Neural cell (in vitro differentiated cells): Measurements from ENCODE around the gene KCNT1. TPM values are rescaled to one million over a fixed set of nuclear protein-coding genes. Genes with fewer than 3 reads are reported as not detected.

ENCODE experiments used
- H2AFZ ChIP-seq: fragments of 200-600, 300-800 bp; sonication (generic), shearing (Covaris generic); 2 replicates; pipeline ENCODE4 v1.6.0; 2014; ENCODE audit warnings: low read depth, mild to moderate bottlenecking, antibody characterized with exemption, low read length, moderate library complexity
- H3F3A ChIP-seq: fragments of 200-600 bp; shearing (Covaris generic); 2 replicates; pipeline ENCODE4 v1.6.1; 2016; ENCODE audit warnings: mild to moderate bottlenecking, moderate library complexity, mixed read lengths, antibody characterized with exemption, low read length; ENCODE audit not compliant: insufficient read depth, poor library complexity, severe bottlenecking
- H3K27ac ChIP-seq: fragments of 200-600, 300-800 bp; sonication (generic), shearing (Covaris generic); 2 replicates; pipeline ENCODE4 v1.5.1; 2014; ENCODE audit warnings: mild to moderate bottlenecking, low read length, moderate library complexity
- H3K27me3 ChIP-seq: fragments of 300-800, 200-600 bp; sonication (generic), shearing (Covaris generic); 2 replicates; pipeline ENCODE4 v1.6.0; 2014; ENCODE audit warnings: mild to moderate bottlenecking, low read depth, low read length, moderate library complexity; ENCODE audit not compliant: insufficient read depth
- H3K36me3 ChIP-seq: fragments of 300-800, 200-600 bp; sonication (generic), shearing (Covaris generic); 2 replicates; pipeline ENCODE4 v1.5.1; 2014; ENCODE audit warnings: mild to moderate bottlenecking, antibody characterized with exemption, low read length, moderate library complexity; ENCODE audit not compliant: insufficient read depth
- H3K4me2 ChIP-seq: fragments of 300-800, 200-600 bp; sonication (generic), shearing (Covaris generic); 2 replicates; pipeline ENCODE4 v1.6.0; 2014; ENCODE audit warnings: mild to moderate bottlenecking, low read length
- H3K4me3 ChIP-seq: fragments of 300-800, 200-600 bp; sonication (generic), shearing (Covaris generic); 2 replicates; pipeline ENCODE4 v1.5.1; 2014; ENCODE audit warnings: mild to moderate bottlenecking, low read length, moderate library complexity
- H3K79me2 ChIP-seq: fragments of 200-600 bp; shearing (Covaris generic); replicated peaks from 2 replicates; pipeline ENCODE4 v1.6.0; 2014; ENCODE audit warnings: mild to moderate bottlenecking, low read length, moderate library complexity; ENCODE audit not compliant: insufficient read depth
- H3K9ac ChIP-seq: fragments of 300-800, 200-600 bp; sonication (generic), shearing (Covaris generic); 2 replicates; pipeline ENCODE4 v1.6.1; 2016; ENCODE audit warnings: mild to moderate bottlenecking, low read length, mixed read lengths
- H3K9me2 ChIP-seq: fragments of 200-600 bp; shearing (Covaris generic); 2 replicates; pipeline ENCODE4 v1.6.1; 2016; ENCODE audit warnings: mild to moderate bottlenecking, low read length, mixed read lengths; ENCODE audit not compliant: insufficient read depth
- H3K9me3 ChIP-seq: fragments of 200-600, 300-800 bp; sonication (generic), shearing (Covaris generic); 2 replicates; pipeline ENCODE4 v1.6.1; 2016; ENCODE audit warnings: mild to moderate bottlenecking, mixed run types, low read length, moderate library complexity, mixed read lengths
- H4K20me1 ChIP-seq: fragments of 200-600 bp; shearing (Covaris generic); 2 replicates; pipeline ENCODE4 v1.6.1; 2016; ENCODE audit warnings: mild to moderate bottlenecking, mixed run types; ENCODE audit not compliant: insufficient read depth
- CTCF ChIP-seq: fragments of 450-650 bp; IDR thresholded peaks from 2 replicates; pipeline ENCODE4 v1.5.1; 2014; ENCODE audit warnings: antibody characterized with exemption, mild to moderate bottlenecking, moderate library complexity; ENCODE audit not compliant: poor library complexity, severe bottlenecking
- EP300 ChIP-seq: fragments of 450-650 bp; conservative IDR thresholded peaks from 2 replicates; pipeline ENCODE4 v1.6.1; 2014; ENCODE audit warnings: antibody characterized with exemption, mild to moderate bottlenecking, moderate library complexity; ENCODE audit not compliant: poor library complexity, severe bottlenecking
- EZH2 ChIP-seq: fragments of 200-600, 300-800 bp; shearing (Covaris generic), sonication (generic); IDR thresholded peaks from 2 replicates; pipeline ENCODE4 v1.6.1; 2014; ENCODE audit warnings: antibody characterized with exemption, low read length, borderline replicate concordance, mild to moderate bottlenecking; ENCODE audit not compliant: insufficient read depth, poor library complexity, severe bottlenecking
- MXI1 ChIP-seq: fragments of 450-650 bp; conservative IDR thresholded peaks from 2 replicates; pipeline ENCODE4 v1.6.1; 2014; ENCODE audit warnings: antibody characterized with exemption, mild to moderate bottlenecking; ENCODE audit not compliant: poor library complexity, severe bottlenecking
- POLR2AphosphoS5 ChIP-seq: IDR thresholded peaks from 2 replicates; pipeline ENCODE4 v1.6.1; 2012
- RAD21 ChIP-seq: fragments of 450-650 bp; conservative IDR thresholded peaks from 2 replicates; pipeline ENCODE4 v1.6.1; 2014; ENCODE audit warnings: antibody characterized with exemption, mild to moderate bottlenecking, moderate library complexity
- REST ChIP-seq: IDR thresholded peaks from 2 replicates; pipeline ENCODE4 v1.6.1; 2012; ENCODE audit warnings: borderline replicate concordance
- SMC3 ChIP-seq: fragments of 450-650 bp; conservative IDR thresholded peaks from 2 replicates; pipeline ENCODE4 v1.6.1; 2014; ENCODE audit warnings: antibody characterized with exemption, mild to moderate bottlenecking, moderate library complexity; ENCODE audit not compliant: poor library complexity
- TAF1 ChIP-seq: IDR thresholded peaks from 2 replicates; pipeline ENCODE4 v1.6.1; 2012; ENCODE audit warnings: low read depth
- polyA plus RNA-seq: library from polyadenylated mRNA; depleted of rRNA; stranded (reverse); fragments of >200 nt; gene quantifications from 2 replicates; pipeline ENCODE4 v1.2.3, GENCODE V29; 2014

The KCNT1 gene
- polyA plus RNA-seq, 1 donor from 2014 or later, result 0.67 TPM

- Histone ChIP-seq H3K9ac (no peak overlapping the region), H3K79me2 (no peaks in the 10 kb centered on the region), H3K36me3 (no peaks in the 10 kb centered on the region), H4K20me1 (no peaks in the 10 kb centered on the region), H3K4me3 (no peak overlapping the region), H3F3A (no peaks in the 10 kb centered on the region), H3K9me3 (no peaks in the 10 kb centered on the region), H2AFZ (no peak overlapping the region), H3K27ac (no peak overlapping the region), H3K4me2 (no peak overlapping the region), H3K9me2 (no peaks in the 10 kb centered on the region), H3K27me3 (no peaks in the 10 kb centered on the region)
- TF ChIP-seq MXI1 (no peak), TAF1 (no peak), EP300 (no peak), RAD21 (no peak), POLR2AphosphoS5 (no peak), CTCF (no peak), REST (no peak), EZH2 (no peak), SMC3 (no peak)
These were observed 42.5 kb downstream of the KCNT1 start for GRCh38 chr9:135744333-135745070.

DNA sequence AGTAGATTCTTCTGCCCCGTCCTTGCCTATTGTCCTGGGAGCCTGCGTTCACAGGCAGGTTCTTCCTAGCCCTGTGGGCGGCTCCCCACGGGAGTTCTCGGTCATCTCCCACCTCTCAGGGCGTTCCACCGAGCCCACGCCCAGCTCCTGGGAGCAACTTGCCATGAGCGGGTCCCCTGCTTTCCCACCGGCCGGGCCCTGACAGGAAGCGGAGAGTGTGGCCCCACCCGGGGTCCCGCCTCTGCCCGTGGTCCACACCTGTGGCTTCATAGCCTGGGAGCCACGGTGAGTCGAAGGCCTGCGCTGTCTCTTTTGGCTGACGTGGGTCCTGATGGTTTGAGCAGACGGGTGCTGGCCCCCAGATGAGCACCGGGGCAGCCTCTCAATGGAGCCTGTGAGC lies 43.2 kb downstream of the KCNT1 start:
- TF ChIP-seq POLR2AphosphoS5, result no peak
- TF ChIP-seq MXI1, result no peak
- no peak for TF ChIP-seq REST
- no peak for TF ChIP-seq TAF1
- no peak for TF ChIP-seq SMC3
- Histone ChIP-seq H3K36me3 (no peaks in the 10 kb centered on the region), H3K9me3 (no peaks in the 10 kb centered on the region), H3K27me3 (no peaks in the 10 kb centered on the region), H2AFZ (no peak overlapping the region), H3K9ac (no peak overlapping the region), H3F3A (no peaks in the 10 kb centered on the region), H3K9me2 (no peaks in the 10 kb centered on the region), H3K4me2 (no peak overlapping the region), H4K20me1 (no peaks in the 10 kb centered on the region), H3K27ac (no peak overlapping the region), H3K79me2 (no peaks in the 10 kb centered on the region), H3K4me3 (no peak overlapping the region)
